NCI-H524 treated with DMSO at 0.1 percent for 48 hours (cell line): ENCODE results near the gene ATP10A.
"Not testable (repeated sequence)": the region's sequence is repeated elsewhere in the genome, so short reads cannot be mapped to it uniquely, and the experiment has no call there.

Experiments used
- DNase-seq: peaks from one replicate; lab custom pipeline; 2025; lab: John Stamatoyannopoulos, UW

ATP10A gene

GRCh38 chr15:25649390-25649789, 213.7 kb downstream of the ATP10A start:
- DNase-seq = no peak

DNA sequence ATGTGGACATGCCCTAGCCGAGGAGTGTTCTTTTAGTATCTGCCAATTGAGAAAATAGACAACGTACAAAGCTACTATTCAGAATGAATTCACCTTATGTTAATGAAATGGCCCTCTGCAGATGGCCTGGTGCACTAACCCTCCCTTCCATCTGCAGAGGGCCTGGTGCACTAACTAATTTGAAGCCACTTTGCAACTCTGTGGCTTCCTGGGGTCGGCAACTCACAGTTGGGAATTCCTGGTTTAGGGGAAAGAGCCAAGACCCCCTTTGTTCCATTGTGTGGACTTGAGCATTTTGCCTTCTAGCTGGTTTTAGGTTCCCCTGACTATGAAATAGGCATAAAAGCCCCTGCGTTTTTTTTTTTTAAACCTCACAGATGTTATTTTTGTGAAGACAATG, 220.0 kb downstream of the ATP10A start:
- no peak for DNase-seq

DNA sequence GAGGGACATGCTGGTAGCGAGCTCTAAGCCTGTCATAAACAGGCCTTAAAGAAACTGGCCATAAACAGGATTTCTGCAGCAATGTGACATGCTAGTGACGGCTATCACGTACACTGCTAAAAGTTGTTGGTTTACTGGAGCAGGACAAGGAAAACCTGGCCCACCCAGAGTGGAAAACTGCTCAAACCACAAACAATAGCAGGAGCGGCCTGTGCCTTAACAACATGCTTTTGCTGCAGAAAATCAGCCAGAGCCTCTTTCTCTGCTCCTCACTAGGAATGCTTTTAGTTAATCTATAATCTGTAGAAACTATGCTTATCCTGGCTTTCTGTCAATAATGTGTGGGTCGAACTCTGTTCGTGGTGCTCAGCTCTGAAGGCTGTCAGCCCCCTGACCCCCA, 221.4 kb downstream of the ATP10A start:
- DNase-seq = no peak

- peak; percentile 69 for DNase-seq
These were observed 221.8 kb downstream of the ATP10A start for GRCh38 chr15:25641361-25641760.

DNA sequence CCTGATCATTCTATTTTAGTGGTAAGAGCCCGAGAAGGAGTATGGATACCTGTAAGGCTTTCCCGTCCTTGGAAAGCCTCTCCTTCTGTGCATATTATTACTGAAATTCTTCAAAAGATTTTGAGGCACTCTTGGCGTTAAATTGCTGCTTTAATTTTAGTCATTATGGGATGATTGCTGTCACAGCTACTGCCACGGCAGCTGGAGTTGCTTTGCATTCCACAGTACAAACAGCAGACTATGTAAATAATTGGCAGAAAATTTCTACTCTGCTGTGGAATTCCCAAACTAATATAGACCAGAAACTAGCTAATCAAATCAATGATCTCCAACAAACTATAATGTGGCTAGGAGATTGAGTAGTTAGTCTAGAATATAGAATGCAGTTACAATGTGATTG, 222.2 kb downstream of the ATP10A start:
- not testable (repeated sequence) for DNase-seq

- DNase-seq = no peak
These were observed 222.7 kb downstream of the ATP10A start for GRCh38 chr15:25640381-25640780.

DNA sequence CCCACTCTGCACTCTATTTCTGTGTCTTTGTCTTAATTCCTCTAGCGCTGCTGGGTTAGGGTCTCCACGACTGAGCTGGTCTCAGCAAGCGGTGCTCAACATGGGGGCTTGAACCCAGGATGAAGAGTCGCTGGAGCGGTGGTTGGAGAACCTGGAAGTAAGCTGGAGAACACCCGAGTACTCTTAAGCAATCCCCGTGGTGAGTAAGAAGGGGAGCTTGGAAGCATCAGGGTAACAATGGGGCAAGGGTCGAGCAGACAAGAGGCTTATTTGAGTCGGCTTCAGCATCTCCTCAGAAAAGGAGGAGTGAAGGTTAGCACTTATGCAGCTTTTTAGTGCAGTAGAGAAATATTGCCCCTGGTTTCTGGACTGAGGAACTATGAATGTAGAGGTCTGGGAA, 226.6 kb downstream of the ATP10A start:
- not testable (repeated sequence) for DNase-seq

- no peak for DNase-seq
These were observed 227.9 kb downstream of the ATP10A start for GRCh38 chr15:25635191-25635590.

DNA sequence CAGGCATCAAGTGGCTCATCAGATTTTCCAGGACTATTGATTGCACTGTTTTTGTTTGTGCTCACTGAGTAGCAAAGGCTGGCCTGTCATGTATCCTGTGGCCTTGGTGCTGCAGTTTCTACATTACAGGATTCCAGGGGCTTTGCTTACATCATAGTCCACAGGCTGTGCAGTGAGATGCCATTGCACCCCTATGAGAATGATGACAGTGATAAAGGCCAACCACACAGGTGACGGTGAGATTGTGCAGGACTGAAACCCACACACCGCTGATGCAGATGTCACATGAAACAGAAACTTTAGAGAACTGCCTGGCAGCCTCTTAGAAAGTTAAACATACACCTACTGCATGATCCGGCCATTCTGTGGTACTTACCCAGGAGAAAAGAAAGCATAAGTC, 229.3 kb downstream of the ATP10A start:
- no peak for DNase-seq

DNA sequence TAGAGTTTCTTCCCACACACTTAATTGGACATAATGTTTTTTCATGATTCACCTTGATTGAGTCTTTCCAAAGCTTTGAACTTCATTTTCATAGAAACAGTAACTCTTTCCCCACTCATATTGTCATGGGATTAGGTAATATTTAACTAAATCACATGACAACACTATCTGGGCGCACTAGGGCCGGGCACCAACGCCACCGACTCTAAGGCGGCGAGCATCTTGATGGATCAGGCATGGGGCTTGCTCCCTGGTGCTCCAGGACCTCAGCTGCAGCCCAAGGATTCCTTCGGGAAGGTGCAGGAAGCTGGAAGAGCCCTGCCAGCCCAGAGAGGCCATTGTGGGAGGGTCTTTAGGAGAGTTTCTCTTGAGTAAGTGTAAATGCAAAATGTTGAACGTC, 231.2 kb downstream of the ATP10A start:
- DNase-seq = no peak
